Measurements from ENCODE around the gene SNU13. TPM values are rescaled to one million over a fixed set of nuclear protein-coding genes. Genes with fewer than 3 reads are reported as not detected.
"Not testable (repeated sequence)": the region's sequence is repeated elsewhere in the genome, so short reads cannot be mapped to it uniquely, and the experiment has no call there.

The SNU13 gene
- total RNA-seq, 1 experiment from 2014 or later: 297 TPM

DNA sequence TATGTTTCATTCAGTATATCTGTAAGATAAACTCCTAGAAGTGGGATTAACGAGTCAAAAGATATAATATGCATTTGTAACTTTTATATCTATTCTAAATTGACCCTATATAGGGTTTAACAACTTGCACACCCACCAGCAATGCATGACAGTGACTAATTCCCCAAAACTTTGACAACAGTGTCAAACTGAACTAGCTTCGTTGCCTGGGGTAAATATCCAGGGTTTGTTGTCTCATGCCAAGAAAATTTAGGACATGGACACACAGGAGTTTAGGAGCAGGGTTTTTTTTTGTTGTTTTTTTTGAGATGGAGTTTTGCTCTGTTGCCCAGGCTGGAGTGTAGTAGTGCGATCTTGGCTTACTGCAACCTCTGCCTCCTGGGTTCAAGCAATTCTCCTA, 5.1 kb downstream of the SNU13 start:
- DNase-seq (ENCODE audit: low read depth): no peak
- in situ Hi-C loops (cut with HindIII; ENCODE audit: low pct_unique_long_range_greater_than_20kb, low sequenced_read_pairs): no loop called here

DNA sequence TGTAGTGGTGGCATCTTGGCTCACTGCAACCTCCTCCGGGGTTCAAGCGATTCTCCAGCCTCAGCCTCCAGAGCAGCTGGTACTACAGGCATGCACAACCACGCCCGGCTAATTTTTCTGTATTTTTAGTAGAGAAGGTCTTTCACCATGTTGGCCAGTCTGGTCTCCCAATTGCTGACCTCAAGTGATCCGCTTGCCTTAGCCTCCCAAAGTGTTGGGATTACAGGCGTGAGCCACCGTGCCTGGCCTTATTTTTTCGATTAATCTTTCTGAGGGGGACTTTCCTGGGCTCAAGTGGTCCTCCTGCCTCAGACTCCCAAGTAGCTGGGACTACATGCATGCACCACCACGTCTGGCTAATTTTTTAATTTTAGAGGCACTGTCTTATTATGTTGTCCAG, 5.6 kb downstream of the SNU13 start:
- DNase-seq (ENCODE audit: low read depth): no peak
- in situ Hi-C loops (cut with HindIII; ENCODE audit: low pct_unique_long_range_greater_than_20kb, low sequenced_read_pairs): no loop called here

DNA sequence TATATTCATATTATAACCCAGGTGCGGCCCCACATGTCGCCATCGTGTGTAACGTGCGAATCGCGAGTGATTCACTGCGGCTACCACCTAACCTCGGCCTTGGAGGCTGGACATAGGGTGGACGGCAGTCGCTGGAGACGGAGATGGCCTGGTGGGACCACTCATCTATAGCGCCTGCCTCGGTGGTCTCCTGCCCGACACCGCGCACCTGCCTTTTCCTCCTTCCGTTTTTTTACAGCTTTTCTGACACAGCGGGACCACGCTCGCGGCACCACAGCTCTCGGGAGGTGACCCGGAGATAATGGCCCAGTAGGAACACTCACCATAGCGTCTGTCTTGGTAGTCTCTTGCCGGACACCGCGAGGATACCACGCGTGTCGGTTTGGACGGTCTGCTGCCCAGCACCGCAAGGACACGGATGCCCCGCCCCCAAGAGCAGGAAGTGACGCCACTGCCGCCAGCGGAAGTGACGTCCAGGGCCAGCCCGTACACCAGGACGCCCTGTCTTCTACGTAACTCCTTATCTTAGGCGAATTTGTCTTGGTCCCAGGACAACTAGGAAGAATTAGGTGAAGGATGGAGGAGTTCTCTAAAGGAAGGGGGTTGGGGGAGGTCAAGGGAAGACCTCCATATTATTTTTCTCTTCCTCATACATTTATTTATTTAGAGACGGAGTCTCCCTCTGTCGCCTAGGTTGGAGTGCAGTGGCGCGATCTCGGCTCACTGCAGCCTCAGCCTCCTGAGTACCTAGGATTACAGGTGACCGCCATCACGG, 6.4 kb downstream of the SNU13 start:
- in situ Hi-C loops (cut with HindIII; ENCODE audit: low pct_unique_long_range_greater_than_20kb, low sequenced_read_pairs): no loop called here
- peak; percentile 86 for DNase-seq (ENCODE audit: low read depth)

DNA sequence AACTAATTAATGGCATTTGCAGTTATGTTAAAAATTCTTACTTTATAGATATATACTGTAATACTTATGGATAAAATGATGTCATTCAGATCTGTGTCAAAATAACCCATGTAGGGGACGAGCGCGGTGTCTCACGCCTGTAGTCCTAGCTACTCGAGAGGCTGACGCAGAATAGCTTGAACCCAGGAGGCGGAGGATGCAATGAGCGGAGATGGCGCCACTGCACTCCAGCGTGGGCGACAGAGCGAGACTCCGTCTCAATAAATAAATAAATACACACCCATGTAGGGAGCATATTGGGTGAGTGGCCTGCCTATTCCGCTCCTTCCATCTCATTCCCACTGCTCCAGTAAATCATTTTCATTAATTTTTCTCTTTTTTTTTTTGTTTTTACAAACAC, 7.1 kb downstream of the SNU13 start:
- in situ Hi-C loops (cut with HindIII; ENCODE audit: low pct_unique_long_range_greater_than_20kb, low sequenced_read_pairs): no loop called here
- peak; percentile 58 for DNase-seq (ENCODE audit: low read depth)

DNA sequence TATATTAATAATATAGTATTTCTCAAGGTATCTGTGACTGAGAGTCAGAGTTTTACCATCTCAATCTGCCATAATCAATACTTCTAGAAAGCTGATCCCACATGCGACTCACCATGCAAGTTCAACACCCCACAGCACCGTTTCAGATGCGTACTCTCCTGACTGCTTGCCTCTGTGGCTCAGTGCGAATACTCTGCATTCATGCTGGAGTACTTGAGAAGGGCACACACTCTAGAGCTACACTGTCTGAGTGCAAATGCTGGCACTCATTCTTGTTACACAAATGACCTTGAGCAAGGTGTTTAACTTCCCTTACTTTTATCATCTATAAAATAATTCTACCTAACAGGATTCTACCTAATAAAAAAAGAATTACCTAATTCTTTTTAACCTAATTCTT, 12.5 kb downstream of the SNU13 start:
- in situ Hi-C loops (cut with HindIII; ENCODE audit: low pct_unique_long_range_greater_than_20kb, low sequenced_read_pairs): no loop called here

DNA sequence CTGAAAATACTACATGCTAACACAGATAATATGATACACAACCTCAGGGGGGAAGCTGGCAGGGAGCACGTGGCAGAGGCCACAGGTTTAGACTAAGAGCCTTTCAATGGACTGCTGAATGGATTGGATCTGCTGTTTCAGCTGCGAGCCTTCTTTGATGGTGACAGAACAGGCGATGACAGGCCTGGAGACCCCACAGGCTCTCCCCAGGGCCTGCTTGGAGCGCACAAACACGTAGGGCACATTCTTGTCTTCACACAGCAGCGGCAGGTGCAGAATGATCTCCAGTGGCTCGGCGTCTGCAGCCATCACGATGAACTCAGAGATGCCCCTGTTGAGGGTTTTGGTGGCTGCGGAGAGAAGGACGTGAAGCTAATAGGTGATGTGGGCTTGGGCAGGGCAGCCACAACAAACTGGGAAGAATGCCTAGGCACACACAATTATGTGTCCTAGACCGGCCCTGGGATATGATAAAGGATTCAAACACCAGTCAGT, 13.8 kb downstream of the SNU13 start:
- DNase-seq (ENCODE audit: low read depth): no peak
- in situ Hi-C loops (cut with HindIII; ENCODE audit: low pct_unique_long_range_greater_than_20kb, low sequenced_read_pairs): no loop called here

More for the DNA sequence above, 12.5 kb downstream of the SNU13 start:
- no peak for DNase-seq (ENCODE audit: low read depth)

DNA sequence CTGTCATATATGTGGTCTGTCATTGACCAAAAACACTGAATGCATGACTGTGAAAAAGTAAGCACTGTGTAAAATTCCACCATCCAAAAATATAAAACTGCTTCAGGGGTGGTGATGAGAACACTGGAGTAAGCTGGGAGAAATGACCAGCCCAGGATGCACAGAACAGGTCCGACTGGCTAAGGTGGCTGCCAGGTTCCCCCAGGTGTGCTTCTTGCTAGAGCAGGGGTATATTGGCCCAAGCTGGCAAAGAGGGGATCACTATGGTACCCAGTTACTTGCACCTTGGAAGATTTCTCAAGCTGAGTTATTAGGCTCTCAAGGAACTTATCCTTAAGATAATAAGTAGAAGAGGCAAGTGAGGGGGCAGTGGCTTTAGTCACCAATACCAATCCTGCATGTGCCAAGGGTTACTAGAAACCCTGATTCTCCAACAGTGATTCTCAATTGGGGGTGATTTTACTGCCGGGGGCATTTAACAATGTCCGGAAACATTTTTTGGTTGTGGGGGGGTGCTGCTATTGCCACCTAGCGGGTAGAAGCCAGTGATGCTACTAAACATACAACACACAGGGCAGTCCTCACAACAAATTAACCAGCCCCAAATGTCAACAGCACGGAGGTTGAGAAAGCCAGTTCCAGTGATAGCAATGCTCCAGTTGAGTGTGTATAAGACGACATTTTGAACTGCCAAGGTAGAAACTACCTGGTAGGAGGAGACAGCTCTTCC, 15.7 kb downstream of the SNU13 start:
- DNase-seq (ENCODE audit: low read depth): no peak
- in situ Hi-C loops (cut with HindIII; ENCODE audit: low pct_unique_long_range_greater_than_20kb, low sequenced_read_pairs): no loop called here

DNA sequence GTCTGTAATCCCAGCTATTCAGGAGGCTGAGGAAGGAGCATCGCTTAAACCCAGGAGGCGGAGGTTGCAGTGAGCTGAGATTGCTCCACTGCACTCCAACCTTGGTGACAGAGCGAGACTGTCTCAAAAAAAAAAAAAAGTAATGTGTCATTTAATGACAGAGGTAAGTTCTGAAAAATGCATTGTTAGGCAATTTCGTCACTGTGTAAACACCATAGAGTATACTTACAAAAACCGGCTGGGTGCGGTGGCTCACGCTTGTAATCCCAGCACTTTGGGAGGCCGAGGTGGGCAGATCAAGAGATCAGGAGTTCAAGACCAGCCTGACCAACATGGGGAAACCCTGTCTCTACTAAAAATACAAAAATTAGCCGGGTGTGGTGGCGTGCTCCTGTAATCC, 16.6 kb downstream of the SNU13 start:
- in situ Hi-C loops (cut with HindIII; ENCODE audit: low pct_unique_long_range_greater_than_20kb, low sequenced_read_pairs): not testable (repeated sequence)
- DNase-seq (ENCODE audit: low read depth): peak; percentile 87

DNA sequence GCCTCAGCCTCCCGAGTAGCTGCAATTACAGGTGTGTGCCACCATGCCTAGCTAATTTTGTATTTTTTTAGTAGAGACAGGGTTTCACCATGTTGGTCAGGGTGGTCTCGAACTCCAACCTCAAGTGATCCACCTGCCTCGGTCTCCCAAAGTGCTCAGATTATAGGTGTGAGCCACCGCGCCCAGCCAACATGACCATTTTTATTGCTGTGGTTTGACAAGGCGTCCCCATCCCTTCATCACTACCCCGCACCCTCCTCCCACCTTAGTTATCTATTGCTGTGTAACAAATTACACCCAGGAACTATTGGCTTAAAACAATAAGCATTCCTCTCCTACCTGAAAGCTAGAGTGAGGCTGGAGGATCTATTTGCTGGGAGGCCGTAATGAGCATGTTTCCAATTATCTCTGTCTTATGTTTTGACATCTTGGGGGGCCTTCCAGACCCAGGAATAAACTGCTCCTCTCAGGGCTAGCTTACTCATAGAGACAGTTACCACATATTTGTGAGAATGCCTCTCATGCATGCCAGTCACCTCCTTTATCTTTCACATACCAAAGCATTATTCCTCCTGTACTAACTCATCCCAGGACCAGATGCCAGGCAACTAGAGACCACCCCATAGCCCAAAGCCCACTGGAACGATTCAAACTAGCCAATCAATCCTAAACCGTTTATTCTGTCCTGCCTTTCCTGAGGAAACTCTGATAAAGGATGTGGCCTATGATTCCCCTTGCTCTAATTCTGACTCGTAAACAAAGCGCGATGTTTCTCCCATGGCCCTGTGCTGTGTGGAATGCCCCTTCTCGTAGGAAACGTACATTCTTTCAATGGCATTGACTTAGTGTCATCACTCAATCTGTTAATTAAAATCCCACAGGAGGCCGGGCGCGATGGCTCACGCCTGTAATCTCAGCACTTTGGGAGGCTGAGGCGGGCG, 19.4 kb downstream of the SNU13 start:
- peak; percentile 85 for DNase-seq (ENCODE audit: low read depth)
- in situ Hi-C loops (cut with HindIII; ENCODE audit: low pct_unique_long_range_greater_than_20kb, low sequenced_read_pairs): no loop called here

DNA sequence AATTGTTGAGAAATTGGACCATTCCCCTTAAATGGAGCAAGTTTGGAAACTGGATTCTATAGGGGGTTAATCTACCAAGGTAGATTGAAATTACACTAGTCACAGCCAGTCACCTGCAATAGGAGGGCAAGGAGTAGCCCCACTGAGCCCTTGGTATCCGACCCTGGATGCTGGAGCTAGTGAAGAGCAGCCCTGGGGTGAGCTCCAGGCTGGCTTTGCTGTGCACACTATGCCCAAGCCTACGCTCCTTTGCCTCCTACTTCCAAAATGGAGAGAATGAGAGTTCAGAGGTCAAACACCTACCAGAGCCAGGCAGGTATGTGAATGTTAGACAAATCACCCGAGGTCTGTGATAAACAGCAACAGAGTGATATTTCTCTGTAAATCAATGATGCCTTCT, 23.7 kb downstream of the SNU13 start:
- in situ Hi-C loops (cut with HindIII; ENCODE audit: low pct_unique_long_range_greater_than_20kb, low sequenced_read_pairs): no loop called here
- no peak for DNase-seq (ENCODE audit: low read depth)

DNA sequence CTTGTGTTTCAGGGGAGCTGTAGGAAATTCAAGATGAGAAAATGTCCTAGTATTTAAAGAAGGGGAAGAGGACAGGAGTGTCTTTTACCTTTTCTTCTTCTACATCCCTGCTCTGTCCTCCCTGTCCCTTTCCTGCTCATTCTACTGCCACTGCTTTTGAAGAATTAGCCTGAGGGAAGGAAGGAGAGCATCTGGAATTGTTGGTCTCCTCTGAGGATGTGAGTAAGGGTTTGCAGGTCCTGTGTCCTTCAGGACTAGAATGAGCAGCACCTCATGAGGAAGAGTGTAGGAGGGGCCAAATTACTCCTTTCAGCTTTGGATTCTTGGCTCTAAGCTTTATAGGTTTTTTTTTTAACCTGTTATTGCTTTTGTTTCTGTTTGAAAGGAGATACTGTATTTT, 24.2 kb downstream of the SNU13 start:
- DNase-seq (ENCODE audit: low read depth): no peak
- in situ Hi-C loops (cut with HindIII; ENCODE audit: low pct_unique_long_range_greater_than_20kb, low sequenced_read_pairs): no loop called here

DNA sequence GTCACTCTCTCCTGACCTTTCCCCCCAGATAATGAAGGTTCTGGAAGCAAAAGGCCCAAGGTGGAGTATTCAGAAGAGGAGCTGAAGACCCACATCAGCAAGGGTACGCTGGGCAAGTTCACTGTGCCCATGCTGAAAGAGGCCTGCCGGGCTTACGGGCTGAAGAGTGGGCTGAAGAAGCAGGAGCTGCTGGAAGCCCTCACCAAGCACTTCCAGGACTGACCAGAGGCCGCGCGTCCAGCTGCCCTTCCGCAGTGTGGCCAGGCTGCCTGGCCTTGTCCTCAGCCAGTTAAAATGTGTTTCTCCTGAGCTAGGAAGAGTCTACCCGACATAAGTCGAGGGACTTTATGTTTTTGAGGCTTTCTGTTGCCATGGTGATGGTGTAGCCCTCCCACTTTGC, 25.1 kb downstream of the SNU13 start:
- DNase-seq (ENCODE audit: low read depth); in situ Hi-C loops (cut with HindIII; ENCODE audit: low pct_unique_long_range_greater_than_20kb, low sequenced_read_pairs): not testable (repeated sequence)

DNA sequence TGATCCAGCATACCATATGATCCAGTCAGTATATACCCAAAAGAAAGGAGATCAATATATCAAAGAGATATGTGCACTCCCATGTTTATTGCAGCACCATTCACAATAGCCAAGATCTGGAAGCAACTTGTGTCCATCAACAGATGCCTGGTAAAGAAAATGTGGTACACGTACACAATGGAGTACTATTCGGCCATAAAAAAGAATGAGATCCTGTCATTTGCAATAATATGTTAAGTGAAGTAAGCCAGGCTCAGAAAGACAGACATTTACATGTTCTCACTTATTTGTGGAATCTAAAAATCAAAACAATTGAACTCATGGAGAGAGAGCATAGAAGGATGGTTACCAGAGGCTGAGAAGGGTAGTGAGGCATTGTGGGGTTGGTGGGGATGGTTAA, 27.0 kb downstream of the SNU13 start:
- DNase-seq (ENCODE audit: low read depth): no peak
- in situ Hi-C loops (cut with HindIII; ENCODE audit: low pct_unique_long_range_greater_than_20kb, low sequenced_read_pairs): no loop called here

DNA sequence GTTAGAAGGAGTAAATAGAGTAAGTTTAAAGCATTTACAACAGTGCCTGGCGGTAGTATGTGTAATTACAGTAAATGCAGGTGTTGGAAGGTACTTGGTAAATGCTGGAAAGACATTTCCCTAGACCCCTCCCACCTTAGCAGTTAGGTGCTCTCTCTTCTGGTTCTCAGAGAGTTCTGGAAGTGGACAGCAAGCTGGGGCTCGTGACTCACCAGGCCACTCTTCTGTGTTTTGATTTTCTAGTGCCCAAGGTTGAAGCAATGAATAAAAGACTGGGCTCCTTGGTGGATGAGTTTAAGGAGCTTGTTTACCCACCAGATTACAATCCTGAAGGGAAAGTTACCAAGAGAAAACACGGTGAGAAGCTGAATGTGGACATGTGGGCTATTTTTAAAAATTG, 27.6 kb downstream of the SNU13 start:
- in situ Hi-C loops (cut with HindIII; ENCODE audit: low pct_unique_long_range_greater_than_20kb, low sequenced_read_pairs): no loop called here
- DNase-seq (ENCODE audit: low read depth): no peak

DNA sequence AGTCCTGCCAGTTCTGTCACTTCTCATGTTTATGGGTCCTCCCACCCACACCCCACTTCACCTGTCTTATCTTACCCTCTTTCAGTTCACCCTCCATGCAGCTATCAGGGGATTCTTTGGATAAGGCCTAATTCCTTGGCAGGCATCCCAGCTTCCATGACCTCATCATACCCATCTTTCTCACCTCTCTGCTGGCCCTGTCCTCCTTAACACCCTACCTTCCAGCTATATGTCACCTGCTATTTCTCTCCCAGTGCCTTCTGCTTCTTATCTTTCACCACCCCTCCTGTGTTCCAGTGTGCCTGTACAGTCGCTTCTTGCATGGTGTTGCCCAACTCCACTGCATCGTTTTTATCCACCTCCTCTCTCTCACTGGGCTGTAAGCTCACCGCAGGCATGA, 28.3 kb downstream of the SNU13 start:
- in situ Hi-C loops (cut with HindIII; ENCODE audit: low pct_unique_long_range_greater_than_20kb, low sequenced_read_pairs): no loop called here
- no peak for DNase-seq (ENCODE audit: low read depth)

DNA sequence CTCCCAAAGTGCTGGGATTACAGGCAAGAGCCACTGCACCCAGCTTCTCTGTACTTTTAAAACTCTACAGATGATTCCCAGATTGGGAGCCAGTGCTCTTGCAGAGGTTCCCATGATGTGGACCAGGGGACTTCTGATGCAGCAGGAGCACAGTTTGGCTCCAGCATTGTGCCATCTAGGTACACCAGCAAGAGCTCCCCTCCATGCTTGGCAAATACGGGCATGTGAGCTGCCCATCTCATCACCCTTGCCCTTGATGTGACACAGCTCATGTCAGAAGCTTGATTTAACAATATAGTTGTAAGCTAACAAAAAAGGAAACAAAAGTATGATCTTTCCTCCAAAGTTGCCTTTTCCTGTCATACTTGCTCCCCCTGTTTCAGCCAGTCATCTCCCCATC, 28.7 kb downstream of the SNU13 start:
- in situ Hi-C loops (cut with HindIII; ENCODE audit: low pct_unique_long_range_greater_than_20kb, low sequenced_read_pairs): no loop called here
- DNase-seq (ENCODE audit: low read depth): no peak

DNA sequence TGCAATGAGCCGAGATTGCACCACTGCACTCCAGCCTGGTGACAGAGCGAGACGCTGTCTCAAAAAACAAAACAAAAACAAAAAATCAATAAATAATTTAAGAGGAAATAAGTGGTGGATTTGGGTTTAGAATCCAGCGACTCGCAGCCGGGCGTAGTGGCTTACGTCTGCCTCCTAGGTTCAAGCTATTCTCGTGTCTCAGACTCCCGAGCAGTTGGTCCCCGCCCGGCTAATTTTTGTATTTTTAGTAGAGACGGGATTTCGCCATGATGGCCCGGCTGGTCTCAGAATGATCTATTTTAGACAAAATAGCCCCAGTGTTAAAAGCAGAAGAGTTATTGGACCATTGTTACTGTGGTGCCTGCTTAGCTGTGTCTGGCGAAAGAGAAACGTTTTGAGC, 29.8 kb downstream of the SNU13 start:
- in situ Hi-C loops (cut with HindIII; ENCODE audit: low pct_unique_long_range_greater_than_20kb, low sequenced_read_pairs): no loop called here
- no peak for DNase-seq (ENCODE audit: low read depth)

DNA sequence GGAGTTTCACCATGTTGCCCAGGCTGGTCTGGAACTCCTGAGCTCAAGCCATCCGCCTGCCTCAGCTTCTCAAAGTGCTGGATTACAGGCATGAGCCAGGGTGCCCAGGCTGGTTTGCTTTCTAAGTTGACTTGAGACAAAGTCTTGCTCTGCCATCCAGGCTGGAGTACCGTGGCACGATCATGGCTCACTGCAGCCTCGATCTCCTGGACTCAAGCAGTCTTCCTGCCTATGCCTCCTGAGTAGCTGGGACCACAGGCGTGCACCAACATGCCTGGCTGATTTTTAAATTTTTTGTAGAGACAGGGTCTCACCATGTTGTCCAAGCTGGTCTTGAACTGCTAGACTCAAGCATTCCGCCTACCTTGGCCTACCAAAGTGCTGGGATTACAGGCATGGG, 31.0 kb downstream of the SNU13 start:
- no peak for DNase-seq (ENCODE audit: low read depth)
- in situ Hi-C loops (cut with HindIII; ENCODE audit: low pct_unique_long_range_greater_than_20kb, low sequenced_read_pairs): no loop called here

DNA sequence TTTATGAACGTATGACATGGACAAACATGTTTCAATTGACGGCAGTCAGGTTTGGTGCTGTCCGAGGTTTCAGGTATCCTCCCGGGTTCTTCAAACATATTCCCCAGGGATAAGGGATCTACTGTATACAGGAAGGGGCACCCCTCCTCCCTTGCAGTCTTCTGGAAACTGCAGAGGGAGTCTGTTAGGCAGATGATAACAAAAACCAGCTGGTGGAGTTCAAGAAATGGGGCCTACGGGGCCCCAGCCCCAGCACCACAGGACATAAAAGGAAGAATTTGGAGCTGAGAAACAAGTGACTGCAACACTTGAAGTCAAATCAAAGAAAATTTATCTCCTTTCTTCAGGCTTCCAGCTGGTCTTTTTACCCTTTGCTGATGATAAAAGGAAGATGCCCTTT, 32.1 kb downstream of the SNU13 start:
- in situ Hi-C loops (cut with HindIII; ENCODE audit: low pct_unique_long_range_greater_than_20kb, low sequenced_read_pairs): no loop called here
- no peak for DNase-seq (ENCODE audit: low read depth)
